ENCODE results near the gene LIFR.

LIFR gene

DNA sequence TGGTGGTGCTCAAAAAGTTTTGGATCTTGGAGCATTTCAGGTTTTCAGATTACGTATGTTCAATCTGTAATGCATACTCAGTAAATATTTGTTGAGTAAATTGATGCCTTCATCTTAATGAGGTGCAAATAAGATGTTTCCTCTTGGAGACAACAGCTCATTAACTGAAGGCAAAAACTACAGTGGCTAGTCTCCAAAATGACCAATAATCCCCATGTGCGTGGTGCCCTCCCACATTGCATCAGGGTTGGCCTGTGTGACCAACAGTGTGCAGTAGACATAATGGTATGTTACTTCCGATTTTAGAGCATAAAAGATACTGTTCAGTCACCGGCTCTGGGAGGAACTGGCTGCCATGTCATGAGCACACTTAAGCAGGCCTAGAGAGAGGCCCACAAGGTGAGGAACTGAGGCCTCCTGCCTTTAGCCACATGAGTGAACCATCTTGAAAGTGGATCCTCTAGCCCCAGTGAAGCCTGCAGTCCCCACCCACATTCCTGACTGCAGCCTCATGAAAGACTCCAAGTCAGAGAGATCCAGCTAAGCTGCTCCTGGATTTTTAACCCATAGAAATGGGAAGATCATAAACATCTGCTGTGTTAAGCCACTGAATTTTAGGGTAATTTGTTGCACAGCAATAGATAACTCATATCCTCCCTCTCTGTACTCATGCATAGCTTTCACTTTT is 55.7 kb downstream of the LIFR start:
- DNase-seq: peak; percentile 82

DNA sequence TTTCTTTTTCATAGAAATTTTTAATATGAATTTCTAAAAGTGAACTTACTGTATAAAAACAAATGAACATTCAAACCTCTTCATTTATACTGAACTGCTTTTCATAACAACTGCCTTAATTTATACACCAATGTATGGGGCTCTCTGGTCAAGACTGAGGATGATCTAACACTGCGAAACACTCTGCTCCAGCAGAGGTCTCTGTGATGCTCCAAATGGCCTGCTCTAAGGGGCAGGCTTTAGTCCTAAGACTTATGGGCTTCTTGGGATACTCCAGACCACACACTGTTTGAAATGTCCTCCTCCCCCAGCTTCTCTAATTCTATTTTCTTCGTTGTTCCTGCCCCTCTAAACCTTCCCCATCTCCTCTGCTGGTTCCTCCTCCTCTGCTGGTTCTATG is 58.5 kb downstream of the LIFR start:
- peak; percentile 36 for DNase-seq

DNA sequence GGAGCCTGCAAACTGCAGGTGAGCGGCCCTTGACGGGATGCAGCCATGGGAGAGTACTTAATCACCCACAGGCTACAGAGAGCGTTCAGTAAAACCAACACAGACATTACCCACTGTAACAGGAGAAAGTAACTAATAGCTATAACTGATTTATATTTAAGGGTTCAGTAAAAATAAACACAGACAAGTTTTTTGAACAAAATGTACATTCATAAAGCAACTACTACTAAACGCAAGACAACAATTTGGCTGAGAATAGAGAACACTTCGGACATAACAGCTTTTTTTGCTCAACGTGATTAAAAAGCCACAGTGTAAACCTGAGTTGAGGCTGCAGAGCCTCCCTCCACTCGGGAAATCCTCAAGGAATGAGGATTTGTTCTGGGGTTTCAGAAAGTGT is 61.7 kb downstream of the LIFR start:
- no peak for DNase-seq

DNA sequence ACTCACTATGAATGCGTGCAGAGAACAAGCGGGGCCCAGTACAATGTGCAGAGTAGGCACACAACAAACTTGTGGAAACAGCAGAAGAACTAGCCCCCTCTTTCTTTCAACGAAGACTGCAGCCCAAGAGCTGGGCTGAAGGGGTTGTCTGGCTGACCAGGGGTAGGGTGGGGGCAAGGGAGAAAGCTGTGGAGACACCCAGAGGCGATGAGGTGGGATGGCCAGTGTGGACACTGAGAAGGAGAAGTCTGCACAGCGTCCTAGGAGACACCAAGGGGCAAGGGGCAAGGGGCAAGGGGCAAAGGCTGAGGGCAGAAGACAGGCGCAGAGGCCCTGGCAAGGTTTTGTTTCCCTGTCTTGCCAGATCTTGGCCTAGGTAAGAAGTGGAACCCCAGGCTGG is 62.3 kb downstream of the LIFR start:
- no peak for DNase-seq

DNA sequence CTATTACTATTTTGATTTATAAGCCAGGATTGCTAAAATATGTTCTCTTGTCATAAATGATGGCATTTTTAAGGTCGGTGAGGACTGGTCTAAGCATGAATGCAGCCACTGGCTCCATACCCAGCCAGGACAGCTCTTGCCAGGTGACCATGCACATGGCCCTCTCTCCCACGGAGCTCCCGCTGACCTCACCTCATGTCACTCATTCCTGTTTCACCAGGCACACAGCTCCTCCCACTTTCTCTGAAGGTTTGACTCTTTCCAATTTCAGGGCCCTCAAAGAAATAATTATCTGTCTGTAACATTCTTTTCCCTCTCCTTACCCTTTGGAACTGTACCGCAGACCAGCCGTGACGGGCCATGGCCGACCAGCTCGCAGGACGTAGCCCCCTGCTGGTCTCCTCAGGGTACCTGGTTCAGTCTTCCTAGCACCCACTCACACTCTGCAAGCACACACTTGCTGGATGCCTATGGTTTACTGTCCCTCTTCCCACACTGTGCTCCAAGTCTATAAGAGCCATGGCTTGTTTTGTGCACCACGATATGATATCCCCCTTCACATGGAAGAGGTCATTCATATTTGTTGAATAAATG is 72.5 kb downstream of the LIFR start:
- DNase-seq: no peak

DNA sequence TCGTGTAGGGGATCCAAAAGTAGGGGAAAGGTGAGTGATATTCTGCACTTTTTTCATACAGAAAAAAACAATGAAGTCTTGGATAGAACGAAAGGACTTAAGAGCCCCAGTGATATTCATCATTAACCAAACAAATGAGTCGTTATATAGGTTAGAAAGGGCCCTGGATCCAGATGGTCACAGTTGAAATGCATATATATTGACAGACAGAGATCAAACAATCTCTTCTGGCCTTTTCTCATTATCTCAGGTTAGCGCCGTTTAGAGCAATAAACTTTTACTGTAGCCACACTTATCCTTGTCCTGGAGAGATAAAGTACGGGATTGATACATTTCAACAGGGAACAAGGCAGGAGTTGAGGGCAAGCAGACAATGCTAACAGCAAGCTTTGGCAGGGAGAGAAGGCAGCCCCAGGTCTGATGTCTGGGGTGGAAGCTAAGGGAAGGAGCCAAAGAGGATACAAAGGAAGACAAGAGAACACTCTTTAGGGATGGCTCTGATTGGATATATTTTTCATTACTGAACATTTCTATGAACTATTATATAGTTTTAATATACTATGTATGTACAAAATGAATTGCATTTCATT is 77.0 kb downstream of the LIFR start:
- DNase-seq: no peak

DNA sequence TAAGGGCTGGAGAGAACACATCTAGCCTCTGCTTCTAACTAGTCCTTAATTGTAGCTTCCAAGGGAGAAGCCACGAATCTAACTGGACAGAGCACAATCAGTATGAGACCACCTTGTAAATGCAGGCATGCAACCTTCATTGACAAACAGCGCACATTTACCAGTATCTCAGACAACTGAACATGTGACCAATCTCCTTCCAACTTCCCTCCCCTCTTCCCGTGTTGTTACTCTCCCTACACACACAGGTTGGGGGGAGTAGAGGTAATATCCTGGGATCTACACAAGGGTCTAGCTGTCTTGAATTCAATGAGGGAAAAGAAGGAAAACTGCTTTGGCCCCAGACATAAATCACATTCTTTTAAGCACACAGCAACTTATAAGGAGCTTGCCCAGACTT is 77.6 kb downstream of the LIFR start:
- no peak for DNase-seq

DNA sequence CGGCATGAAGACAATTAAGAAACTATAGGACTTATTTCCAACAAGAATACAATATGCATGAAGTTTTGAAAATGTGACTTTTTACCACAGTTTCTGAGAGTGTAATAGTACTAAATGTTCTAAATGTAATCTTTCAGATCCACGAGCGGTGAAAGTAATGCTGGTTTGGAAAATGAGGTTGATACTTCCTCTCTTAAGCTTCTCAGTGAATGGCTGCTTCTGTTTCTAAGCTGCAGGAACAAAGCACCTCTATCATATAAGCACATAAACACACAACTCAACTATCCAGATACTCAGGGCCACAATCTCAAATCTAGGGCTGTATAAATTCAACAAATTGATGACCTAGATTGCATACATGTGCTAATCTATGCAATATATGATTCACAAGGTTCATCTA is 78.3 kb downstream of the LIFR start:
- DNase-seq: no peak

DNA sequence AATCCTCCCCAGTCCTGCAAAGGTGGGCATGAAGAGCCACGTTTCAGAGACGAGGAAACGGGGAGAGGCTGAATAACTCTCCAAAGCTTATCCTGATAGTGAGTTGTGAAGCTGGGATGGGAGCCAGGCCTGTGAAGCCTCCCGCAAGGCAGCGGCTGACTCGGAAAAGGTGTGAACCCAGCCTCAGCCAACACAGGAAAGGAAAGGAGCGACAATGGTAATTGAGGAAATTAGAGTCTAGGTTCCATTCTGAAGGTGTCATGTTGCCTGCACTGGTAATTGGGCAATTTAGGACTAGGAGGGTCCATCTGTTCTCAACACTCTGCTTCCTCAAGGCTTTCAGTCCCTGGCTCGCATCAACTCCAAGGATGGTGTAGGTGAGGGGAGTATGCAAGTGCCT is 83.4 kb downstream of the LIFR start:
- no peak for DNase-seq

DNA sequence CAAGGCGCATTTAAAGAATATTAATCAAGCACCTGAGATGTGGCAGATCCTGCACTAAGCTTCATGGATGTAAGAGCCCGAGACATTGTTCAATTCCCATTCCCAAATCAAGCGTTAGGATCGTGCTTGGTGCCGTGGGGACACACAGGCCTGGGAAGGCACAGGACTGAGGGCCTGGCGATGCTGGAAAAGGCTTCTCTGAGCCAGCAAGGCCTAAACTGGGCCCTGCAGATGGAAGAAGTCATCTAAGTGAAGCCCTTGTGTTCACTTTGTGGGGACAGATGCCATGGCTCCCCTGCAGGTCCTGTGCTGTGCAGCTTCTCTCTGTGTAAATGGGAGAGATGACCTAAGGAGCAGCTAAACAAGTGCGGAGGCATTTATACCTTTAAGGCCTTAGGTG is 83.9 kb downstream of the LIFR start:
- no peak for DNase-seq

DNA sequence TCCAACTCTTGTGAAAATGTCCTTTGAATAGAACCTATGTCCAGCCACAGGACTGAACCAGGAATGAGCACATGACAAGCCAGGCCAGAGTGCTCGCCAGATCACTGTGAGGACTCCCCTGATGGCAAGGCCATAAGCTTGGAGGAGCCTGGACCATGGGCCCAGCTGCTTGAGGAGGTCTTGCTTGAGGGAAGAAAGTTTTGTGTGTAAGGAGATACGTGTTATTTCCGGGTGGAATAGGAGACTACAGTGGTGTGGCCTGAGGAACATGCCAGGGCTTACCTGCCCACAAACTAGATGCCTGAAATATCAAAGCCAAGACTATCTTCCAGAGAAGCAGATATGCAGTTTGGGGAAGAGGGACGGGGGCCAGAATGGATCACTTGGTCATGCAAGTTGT is 84.7 kb downstream of the LIFR start:
- DNase-seq: no peak

DNA sequence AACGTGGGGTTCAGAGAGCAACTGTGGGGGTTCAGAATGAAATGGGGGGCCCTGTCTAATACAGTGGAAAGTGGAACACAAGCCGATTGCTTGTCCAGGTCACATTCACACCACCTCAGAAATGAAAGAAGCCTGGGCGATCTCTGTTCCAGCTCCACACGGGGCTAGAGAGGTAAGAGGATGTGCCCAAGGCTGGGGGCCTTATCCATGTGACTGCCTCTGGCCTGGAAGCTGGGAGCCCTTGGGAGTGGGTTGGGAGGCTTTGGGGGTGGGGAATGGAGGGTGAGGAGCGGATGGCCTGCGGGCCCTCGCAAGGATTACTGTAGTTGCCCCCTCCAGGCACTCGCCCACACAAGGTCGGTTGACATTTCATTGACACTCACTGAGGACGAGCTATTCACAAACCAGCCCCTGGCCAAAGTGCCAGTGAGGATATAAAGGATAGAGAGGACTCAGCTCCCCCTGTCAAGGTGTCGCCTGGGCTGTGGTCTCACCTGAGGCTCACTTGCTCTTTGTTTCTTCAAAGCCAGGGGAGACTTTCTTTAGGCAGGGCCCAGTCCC is 86.7 kb downstream of the LIFR start:
- DNase-seq: no peak

DNA sequence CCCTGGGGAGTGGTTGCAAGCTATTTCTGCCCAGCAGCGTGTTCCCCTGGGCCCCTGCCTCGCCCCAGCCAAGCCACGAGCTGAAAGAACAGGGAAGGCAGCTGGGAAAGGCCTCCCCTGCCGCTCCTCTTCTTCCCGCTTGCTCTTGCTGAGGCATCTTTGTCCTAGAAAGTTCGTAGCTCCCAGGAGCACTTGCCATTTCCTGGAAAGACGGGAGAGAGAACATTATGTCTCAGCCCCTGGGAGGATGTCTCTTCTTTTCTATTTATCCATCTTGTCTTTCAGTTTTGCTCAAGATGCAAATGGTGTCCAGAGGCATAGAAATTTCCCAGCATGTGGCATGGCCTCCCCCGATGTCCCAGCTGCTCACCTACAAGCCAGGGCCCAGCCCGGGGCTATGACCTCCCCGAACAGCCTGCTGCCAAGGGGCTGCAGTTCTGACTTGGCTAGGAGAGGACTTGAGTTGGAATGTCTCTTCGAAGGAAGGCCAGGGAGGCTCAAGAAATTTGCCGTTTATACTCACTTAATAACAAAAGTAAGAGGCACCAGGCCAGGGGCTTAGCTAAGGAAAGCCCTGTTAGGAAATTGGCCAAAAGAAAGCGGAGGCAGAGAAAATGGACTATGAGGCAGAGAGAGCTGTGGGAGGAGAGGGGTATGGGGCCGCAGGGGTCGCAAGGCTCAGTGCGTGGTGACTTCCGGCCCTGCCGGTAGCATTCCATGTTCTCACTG is 87.3 kb downstream of the LIFR start:
- no peak for DNase-seq

DNA sequence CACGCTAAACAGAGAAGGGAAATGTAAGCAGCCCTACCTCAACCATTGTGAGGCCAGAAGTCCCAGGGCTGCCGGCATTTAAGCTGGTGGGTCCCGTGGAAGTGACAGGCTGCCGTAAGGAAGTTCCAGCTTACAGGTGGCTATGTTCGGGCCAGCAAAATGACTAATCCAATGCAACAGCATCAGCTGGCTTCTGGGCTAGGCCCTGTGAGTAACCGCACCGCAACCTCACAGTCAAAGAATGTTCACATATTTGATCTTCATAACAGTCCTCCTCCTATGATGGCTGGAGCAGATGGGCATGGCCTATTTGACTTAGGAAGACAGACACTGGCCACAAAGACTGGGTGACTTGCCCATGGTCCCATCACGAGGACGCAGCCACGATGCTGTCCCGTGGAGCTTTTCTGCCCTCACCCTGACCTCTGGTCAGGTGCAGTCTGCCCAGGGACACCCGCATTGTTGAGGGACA is 88.2 kb downstream of the LIFR start:
- DNase-seq: peak; percentile 92

DNA sequence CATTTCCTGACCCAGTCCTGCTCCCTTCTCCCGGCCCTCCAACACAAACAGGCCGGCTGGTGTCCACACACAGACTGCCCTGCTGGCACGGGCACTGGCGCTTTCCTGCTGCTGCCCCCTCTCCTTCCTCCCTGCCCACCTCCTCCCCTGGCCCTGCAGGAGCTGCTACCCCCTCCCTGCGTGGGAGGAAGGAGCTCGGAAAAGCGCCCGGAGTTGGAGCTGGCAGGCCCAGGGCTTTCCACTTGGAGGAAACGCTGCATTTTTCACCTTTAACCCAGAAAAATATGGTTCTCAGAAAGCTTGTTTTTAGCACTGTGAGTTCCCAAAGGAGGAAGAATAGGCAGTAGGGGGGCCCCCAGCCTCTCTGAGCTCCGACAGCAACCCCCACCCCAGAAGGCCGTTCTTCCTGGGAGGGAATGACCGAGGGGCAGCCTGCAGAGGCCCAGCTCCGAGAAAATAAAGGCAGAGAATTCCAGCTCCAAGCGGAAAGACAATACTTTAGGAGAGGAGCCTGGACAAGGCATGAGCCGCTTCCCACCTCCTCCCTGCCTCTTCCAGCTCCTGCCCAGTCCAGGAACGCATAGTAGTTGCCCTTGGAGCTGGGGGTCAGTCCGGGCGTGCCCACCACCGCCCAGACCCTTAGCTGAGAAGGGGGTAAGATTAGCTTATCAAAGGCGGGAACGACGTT is 88.9 kb downstream of the LIFR start:
- peak; percentile 31 for DNase-seq

DNA sequence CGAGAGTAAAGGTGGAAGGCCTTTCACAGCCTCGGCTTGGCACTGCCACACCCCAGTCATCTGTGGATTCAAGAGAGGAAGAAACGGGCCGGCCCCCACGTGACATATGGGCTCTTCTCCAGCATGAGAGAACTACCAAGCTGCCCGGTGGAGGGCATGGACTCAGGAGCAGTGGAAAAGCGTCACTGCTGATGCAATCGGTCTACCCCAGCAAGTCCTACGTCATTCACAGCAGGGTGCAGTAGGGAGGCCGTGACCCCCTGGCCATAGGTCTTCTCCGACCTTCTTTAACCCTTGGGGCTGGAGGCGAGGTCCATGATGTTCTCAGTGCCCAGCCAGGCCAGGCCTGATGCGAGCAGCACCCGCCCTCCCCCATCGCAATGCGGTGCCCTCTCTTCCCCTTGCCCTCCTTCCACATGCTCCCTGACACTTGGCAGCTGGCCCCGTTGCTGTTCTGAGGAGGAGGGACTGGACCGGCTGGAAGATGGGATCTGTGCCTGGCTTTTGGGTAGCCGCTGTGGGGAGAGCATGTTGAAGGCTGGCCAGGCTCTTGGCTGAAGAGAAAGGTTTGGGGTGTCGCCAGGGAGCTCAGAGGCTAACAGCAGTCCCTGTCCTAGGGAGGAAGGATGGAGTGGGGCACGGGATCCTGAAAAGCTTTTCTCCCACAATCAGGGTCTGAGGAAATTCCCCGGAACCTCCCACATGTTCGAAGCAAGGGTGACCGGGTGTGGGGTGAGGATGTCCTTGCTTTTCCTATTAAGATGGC is 89.8 kb downstream of the LIFR start:
- no peak for DNase-seq

DNA sequence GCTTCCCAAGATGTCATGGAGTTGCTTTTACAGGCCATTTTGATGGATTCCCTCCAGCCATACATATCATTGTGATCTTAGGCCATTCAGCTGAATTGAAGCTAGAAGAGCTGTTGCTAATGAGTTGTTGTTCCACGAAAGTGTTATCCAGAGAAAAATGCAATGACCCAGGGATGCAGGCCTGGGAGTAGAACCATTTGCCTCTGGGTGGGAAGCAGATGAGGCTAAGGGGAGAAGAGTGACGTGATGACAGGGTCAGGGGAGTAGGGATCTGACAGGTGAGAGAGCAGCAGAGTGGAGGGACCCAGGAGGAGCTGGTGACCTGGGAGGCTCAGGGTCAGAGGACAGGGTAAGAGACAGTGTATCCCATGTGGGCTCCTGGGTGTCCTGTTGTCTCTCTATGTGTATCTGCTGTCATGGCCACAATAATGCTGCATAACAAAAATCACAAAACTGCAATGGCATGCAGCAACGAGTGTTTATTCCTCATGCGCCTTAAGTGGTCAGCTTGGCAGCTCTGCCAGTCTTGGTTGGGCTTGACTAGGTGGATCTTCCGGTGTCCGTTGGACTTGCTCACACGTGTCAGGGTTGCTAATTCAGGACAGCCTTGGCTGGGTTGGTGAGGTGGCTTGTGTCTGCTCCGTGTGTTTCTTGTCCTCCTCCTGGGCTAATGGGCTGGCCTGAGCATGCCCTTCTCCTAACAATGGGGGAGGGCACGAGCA is 90.6 kb downstream of the LIFR start:
- no peak for DNase-seq

DNA sequence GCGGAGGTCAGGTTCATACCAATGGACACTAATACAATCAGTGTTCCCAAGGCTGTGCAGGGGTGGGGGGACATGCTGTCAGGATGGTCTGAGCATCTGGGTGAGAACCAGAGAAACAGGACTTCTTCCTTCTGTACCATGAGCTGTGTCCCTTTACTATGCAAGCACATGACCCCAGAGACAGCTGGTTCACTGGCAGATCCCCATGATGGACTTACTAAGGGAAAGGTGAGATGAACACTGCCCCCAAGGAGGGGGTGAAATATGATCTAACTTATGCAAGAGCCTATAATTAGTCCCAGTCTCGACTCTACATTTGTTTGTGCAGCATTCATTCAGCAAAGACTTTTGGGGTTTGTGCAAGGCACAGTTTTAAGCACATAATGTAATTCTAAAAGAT is 91.4 kb downstream of the LIFR start:
- DNase-seq: peak; percentile 42

DNA sequence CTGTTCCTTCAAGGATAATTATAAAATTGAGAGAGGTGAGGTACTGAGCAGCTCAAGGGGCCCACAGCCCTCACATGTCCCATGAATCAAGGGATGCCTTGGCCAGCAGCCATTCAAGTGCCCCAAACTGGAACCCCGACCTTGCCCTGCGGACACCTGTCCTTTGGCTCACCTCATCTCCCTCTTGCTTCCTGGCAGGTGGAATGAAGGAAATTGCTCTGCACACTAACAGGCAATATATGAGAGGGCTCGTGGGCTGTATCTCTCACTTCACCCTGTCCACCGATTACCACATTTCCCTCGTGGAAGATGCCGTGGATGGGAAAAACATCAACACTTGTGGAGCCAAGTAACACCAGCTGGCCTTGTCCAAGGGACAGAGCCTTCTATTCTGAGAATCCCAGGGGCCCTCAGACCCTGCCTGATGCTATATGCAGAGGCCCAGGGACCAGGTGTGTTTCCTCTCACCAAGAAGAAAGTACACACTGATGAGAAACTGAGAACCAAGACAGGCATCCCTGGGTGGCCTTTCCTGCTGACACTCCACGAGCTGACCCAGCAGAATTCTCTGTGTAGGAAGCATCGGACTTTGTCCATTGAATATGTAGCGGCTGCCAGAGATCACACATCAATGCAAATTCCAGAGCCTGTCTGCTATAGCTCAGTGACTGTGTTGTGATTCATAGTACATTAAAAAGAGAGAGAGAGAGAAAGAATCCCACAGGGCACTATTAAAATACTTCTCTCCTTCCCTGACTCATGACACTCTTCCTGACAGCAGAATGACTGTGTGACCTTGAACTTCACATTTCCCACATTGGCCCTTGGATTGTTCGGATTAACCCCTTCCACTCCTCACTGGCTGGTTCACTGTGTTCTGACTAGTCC is 92.6 kb downstream of the LIFR start:
- DNase-seq: peak; percentile 95

DNA sequence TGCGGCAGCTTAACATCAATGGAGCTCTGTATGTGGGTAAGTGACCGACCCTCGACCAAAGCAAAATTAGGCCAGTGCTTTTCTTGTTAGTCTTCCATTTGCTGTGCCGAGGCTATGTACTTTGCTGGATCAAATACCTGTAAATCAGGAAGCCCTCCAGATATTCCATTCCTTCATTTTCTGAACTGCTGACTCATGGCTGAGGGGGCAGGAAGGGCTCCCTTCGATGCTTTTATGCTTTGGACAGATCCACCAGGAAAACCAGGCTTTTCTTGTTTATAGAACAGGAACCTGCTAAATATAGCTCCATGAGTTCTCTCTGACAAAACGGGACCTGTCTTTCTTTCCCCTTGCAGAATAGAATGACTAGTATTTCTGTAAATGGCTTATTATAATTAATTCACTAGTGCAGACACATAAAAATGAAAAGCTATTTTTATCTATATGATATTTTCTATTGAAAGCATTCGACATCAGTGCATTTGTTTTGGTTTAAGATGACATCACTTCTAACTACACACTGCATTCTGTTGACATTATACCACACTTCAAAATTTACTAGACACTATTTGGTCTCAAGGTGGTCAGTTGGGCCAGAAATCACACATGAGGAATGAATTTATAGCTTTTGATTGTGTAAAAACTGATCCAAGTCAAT is 93.3 kb downstream of the LIFR start:
- peak; percentile 70 for DNase-seq

All from fibroblast of skin of right biceps (primary cell).